Endothelial cell of umbilical vein (primary cell): ENCODE data around the gene ARL11. TPM values are rescaled to one million over a fixed set of nuclear protein-coding genes. Genes with fewer than 3 reads are reported as not detected.

Experiments used
- BruUV-seq: library from RNA; stranded (reverse); fragments of 400-500 nt; replicated peaks from 2 replicates; lab custom pipeline; 2021; lab: Mats Ljungman, UMichigan
- CTCF ChIA-PET: fragments of 300-600, 350-600 bp; sonication (Branson Sonifier 250); formaldehyde crosslinking; loops from one replicate; lab custom pipeline; 2021; ENCODE audit warnings: antibody characterized with exemption, inconsistent platforms; lab: Charles Lee
- POLR2A ChIA-PET: fragments of 300-600, 350-600 bp; sonication (Branson Sonifier 250); formaldehyde crosslinking; loops from one replicate; lab custom pipeline; 2021; ENCODE audit warnings: antibody characterized with exemption, inconsistent platforms; lab: Charles Lee
- DNase-seq: peaks from one replicate; pipeline ENCODE4 v3.0.0-alpha.2; 2011; ENCODE audit warnings: low read depth, low spot score
- FAIRE-seq: peaks from 2 replicates; lab custom pipeline; 2011; peaks lifted over from hg19 to GRCh38; lab: Jason Lieb, UNC
- H2AFZ ChIP-seq: 2 replicates; pipeline ENCODE4 v1.6.0; 2012; ENCODE audit warnings: low read depth, low read length, control low read depth, inconsistent platforms
- H3K27ac ChIP-seq: 2 replicates; pipeline ENCODE4 v1.5.1; 2011; ENCODE audit warnings: low read depth, mild to moderate bottlenecking, control low read depth, low read length, moderate library complexity; ENCODE audit not compliant: insufficient read depth
- H3K27me3 ChIP-seq, 2 experiments: 2 replicates each; pipeline versions ENCODE4 v1.6.0 to v1.6.1; 2011; ENCODE audit warnings: low read length in 2 of 2, mixed read lengths in 1 of 2; ENCODE audit not compliant: control insufficient read depth in 2 of 2, insufficient read depth in 2 of 2
- H3K36me3 ChIP-seq, 2 experiments: 2 replicates in 1 of 2; 3 replicates in 1 of 2; pipeline ENCODE4 v1.5.1; 2011; ENCODE audit warnings: low read length in 2 of 2, mild to moderate bottlenecking in 1 of 2, moderate library complexity in 1 of 2; ENCODE audit not compliant: control insufficient read depth in 2 of 2, insufficient read depth in 2 of 2; ENCODE audit errors: extremely low read depth in 1 of 2
- H3K4me1 ChIP-seq: 3 replicates; pipeline ENCODE4 v1.5.1; 2011; ENCODE audit warnings: mild to moderate bottlenecking, low read length; ENCODE audit not compliant: control insufficient read depth, insufficient read depth; ENCODE audit errors: extremely low read depth
- H3K4me2 ChIP-seq: 2 replicates; pipeline ENCODE4 v1.6.1; 2011; ENCODE audit warnings: low read length, control low read depth, mixed read lengths; ENCODE audit not compliant: insufficient read depth
- H3K4me3 ChIP-seq, 3 experiments: fragments of 200-600 bp in 1 of 3; sonication (generic), shearing (Covaris generic) in 1 of 3; replicated peaks in 1 of 3; 2 replicates each; pipeline ENCODE4 v1.5.1; 2011 to 2016; ENCODE audit warnings: control low read depth in 3 of 3, low read length in 3 of 3, mild to moderate bottlenecking in 2 of 3, inconsistent platforms in 1 of 3, low read depth in 1 of 3, moderate library complexity in 1 of 3; ENCODE audit not compliant: insufficient read depth in 1 of 3
- H3K79me2 ChIP-seq: 2 replicates; pipeline ENCODE4 v1.6.0; 2012; ENCODE audit warnings: low read length, inconsistent platforms; ENCODE audit not compliant: control insufficient read depth, insufficient read depth
- H3K9ac ChIP-seq: replicated peaks from 2 replicates; pipeline ENCODE3; 2011; ENCODE audit warnings: low read length, control low read depth; ENCODE audit not compliant: insufficient read depth; ENCODE audit errors: extremely low read depth
- H3K9me1 ChIP-seq: replicated peaks from 3 replicates; pipeline ENCODE4 v1.6.0; 2011; ENCODE audit warnings: mild to moderate bottlenecking, low read length; ENCODE audit not compliant: control insufficient read depth, insufficient read depth; ENCODE audit errors: extremely low read depth
- H3K9me3 ChIP-seq: replicated peaks from 2 replicates; pipeline ENCODE4 v1.5.1; 2012; ENCODE audit warnings: low read length, inconsistent platforms; ENCODE audit not compliant: control insufficient read depth, insufficient read depth
- H4K20me1 ChIP-seq: replicated peaks from 2 replicates; pipeline ENCODE3; 2011; ENCODE audit warnings: mild to moderate bottlenecking, low read length; ENCODE audit not compliant: control insufficient read depth, insufficient read depth; ENCODE audit errors: extremely low read depth
- CTCF ChIP-seq, 2 donors: IDR thresholded peaks; 1 replicate in 1 of 2; 2 replicates in 1 of 2; pipeline ENCODE4 v1.5.1; 2011; ENCODE audit warnings: low read length in 2 of 2, mild to moderate bottlenecking in 2 of 2, moderate library complexity in 2 of 2, control low read depth in 1 of 2, inconsistent platforms in 1 of 2, low read depth in 1 of 2; ENCODE audit not compliant: insufficient read depth in 1 of 2; ENCODE audit errors: extremely low read depth in 1 of 2
- EZH2 ChIP-seq: IDR thresholded peaks from 2 replicates; pipeline ENCODE4 v1.6.1; 2012; ENCODE audit warnings: borderline replicate concordance, low read depth, mild to moderate bottlenecking, moderate library complexity, low read length, inconsistent platforms; ENCODE audit not compliant: severe bottlenecking
- FOS ChIP-seq: IDR thresholded peaks from 2 replicates; pipeline ENCODE4 v1.6.1; 2011; ENCODE audit warnings: mild to moderate bottlenecking, low read length, moderate library complexity, borderline replicate concordance; ENCODE audit not compliant: insufficient read depth
- GATA2 ChIP-seq: IDR thresholded peaks from 2 replicates; pipeline ENCODE4 v1.7.0; 2011; ENCODE audit warnings: low read depth, mild to moderate bottlenecking, moderate library complexity, mixed read lengths, low read length; ENCODE audit not compliant: insufficient read length, insufficient read depth
- JUN ChIP-seq: IDR thresholded peaks from 2 replicates; pipeline ENCODE4 v1.6.1; 2011; ENCODE audit warnings: borderline replicate concordance, low read depth; ENCODE audit not compliant: insufficient read length, insufficient read depth
- MYC ChIP-seq: IDR thresholded peaks from one replicate; pipeline ENCODE4 v1.6.1; 2011; ENCODE audit warnings: mild to moderate bottlenecking, low read depth, low read length
- POLR2A ChIP-seq: IDR thresholded peaks from 2 replicates; pipeline ENCODE4 v1.6.1; 2012; ENCODE audit warnings: low read depth, mild to moderate bottlenecking, control low read depth, low read length
- POLR2AphosphoS5 ChIP-seq: IDR thresholded peaks from 2 replicates; pipeline ENCODE4 v1.6.1; 2012; ENCODE audit warnings: low read depth, mild to moderate bottlenecking, control low read depth, low read length, moderate library complexity; ENCODE audit not compliant: insufficient read depth
- dilution Hi-C: fragments of 300-500 bp; cut with MboI; formaldehyde crosslinking; loops from one replicate; pipeline ENCODE4 v1.15.0; 2019; ENCODE audit warnings: low sequenced_read_pairs; ENCODE audit not compliant: extremely low pct_ligation_motif_present
- intact Hi-C: fragments of 100-400 bp; cut with micrococcal nuclease; formaldehyde crosslinking; loops from one replicate; pipeline ENCODE4 v1.10.0; 2022
- polyA plus RNA-seq, 4 experiments: library from polyadenylated mRNA; depleted of rRNA in 3 of 4; stranded (reverse) in 3 of 4; unstranded in 1 of 4; fragments of >200 nt; gene quantifications; 2 replicates each; pipeline versions ENCODE4 v1.2.1 to v1.2.3, GENCODE V29; 2011 to 2012; ENCODE audit warnings: missing spikeins in 1 of 4
- total RNA-seq: library from RNA; stranded (reverse); gene quantifications from 2 replicates; pipeline ENCODE4 v1.2.3, GENCODE V29; 2021
- TF ChIP-seq, protein P1 (sequence below): IDR thresholded peaks from 2 replicates; pipeline ENCODE4 v1.6.1; 2011; ENCODE audit not compliant: insufficient read depth, insufficient read length

The ARL11 gene
- total and polyA plus RNA-seq, 2 donors (not counting 3 experiments of a cell fraction or from before 2014, with no cell fraction given), result 0.06 to 0.20 TPM

DNA sequence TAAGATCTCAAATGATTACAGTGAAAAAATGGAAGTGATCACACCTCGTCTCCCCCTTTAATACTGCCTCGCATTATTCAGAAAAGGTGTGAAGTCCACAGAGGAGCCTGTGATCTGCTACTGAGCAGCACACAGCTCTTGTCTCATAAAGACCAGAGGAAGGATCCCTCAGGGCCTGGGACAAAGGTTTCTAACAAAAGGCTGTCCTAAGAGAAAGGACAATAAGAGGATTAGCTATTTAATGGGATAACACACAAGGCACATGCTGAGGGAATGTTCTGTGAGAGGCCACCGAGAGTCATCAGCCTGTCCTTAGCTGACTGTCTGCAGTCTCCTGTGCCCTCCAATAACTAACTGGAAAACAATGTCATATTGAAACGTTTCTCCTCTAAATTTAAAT lies 36.3 kb downstream of the ARL11 start:
- Histone ChIP-seq H3K9me1 (no peaks in the 10 kb centered on the region), H3K9ac (no peak overlapping the region), H3K9me3 (no peaks in the 10 kb centered on the region), H3K4me3 (no peak overlapping the region), H3K79me2 (peaks cover 2% of the 10 kb centered on the region), H2AFZ (no peak overlapping the region), H3K27me3 (no peaks in the 10 kb centered on the region), H3K4me1 (no peaks in the 10 kb centered on the region), H3K27ac (no peak overlapping the region), H3K36me3 (peaks cover 4 to 14% of the 10 kb centered on the region in 2 experiments), H4K20me1 (no peaks in the 10 kb centered on the region), H3K4me2 (no peak overlapping the region)
- dilution Hi-C loops, result no loop called here
- intact Hi-C loops, result loop anchor here (5.0 to 10.0 kb wide), 3 partner anchors 273 to 1408 kb away; partner anchors contain the start of gene SPRYD7
- no peak for TF ChIP-seq POLR2AphosphoS5
- TF ChIP-seq FOS, result no peak
- TF ChIP-seq, protein P1, sequence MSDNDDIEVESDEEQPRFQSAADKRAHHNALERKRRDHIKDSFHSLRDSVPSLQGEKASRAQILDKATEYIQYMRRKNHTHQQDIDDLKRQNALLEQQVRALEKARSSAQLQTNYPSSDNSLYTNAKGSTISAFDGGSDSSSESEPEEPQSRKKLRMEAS, result no peak
- TF ChIP-seq GATA2, result no peak
- no peak for TF ChIP-seq EZH2
- no peak for TF ChIP-seq POLR2A
- no peak for TF ChIP-seq CTCF (IDR thresholded peaks at IDR 0.05; ENCODE audit: extremely low read depth in 1 of 2, insufficient read depth in 1 of 2, low read depth in 1 of 2, low read length in 2 of 2)
- no peak for TF ChIP-seq MYC
- TF ChIP-seq JUN, result no peak
- no TSS peak for BruUV-seq
- CTCF ChIA-PET, result interaction anchor here (1.1 to 1.5 kb wide), 2 partner anchors 12 to 271 kb away, joined by 3 read pairs; partner anchors contain the start of gene SPRYD7
- FAIRE-seq (no peak), DNase-seq (no peak)
- POLR2A ChIA-PET, result no interaction called here
